ENCODE data around the gene TAF1D.

- no peak for TF ChIP-seq ZNF274 (IDR thresholded peaks at IDR 0.05; ENCODE audit: low read depth, low read length)
- no peak for TF ChIP-seq SUZ12 (IDR thresholded peaks at IDR 0.05; ENCODE audit: extremely low read depth, insufficient read depth, insufficient read length)
Observed at GRCh38 chr11:93756748-93757147, 15.5 kb upstream of the TAF1D start.
